Measurements from ENCODE around the gene SMARCD3. TPM values are rescaled to one million over a fixed set of nuclear protein-coding genes. Genes with fewer than 3 reads are reported as not detected.

SMARCD3 gene
- total and polyA plus RNA-seq, 9 of the 15 experiments (the other 6 are each of a cell fraction or from before 2014, with no cell fraction given), result 0.43 to 3.6 (median 2.6) TPM

GRCh38 chr7:151290355-151290760 lies 41.9 kb upstream of the SMARCD3 start:
- no peak for DNase-seq (ENCODE audit: extremely low read depth in 1 of 4, low spot score in 3 of 4)
- no peak overlapping the region for H3K4me3 ChIP-seq
- no peaks in the 10 kb centered on the region for H3K36me3 ChIP-seq (ENCODE audit: control insufficient read depth, insufficient read depth, low read length)
- 3% methylated on average over 4 of the region's 4 CpGs for WGBS (ENCODE audit: insufficient coverage, low coverage, missing lambda C conversion rate)
- peak; percentile 59 for ATAC-seq
- no TSS peak for BruUV-seq (replicated peaks)
- H3K9me3 ChIP-seq (replicated peaks; ENCODE audit: control insufficient read depth, insufficient read depth, low read depth, low read length), result peaks cover 3% of the 10 kb centered on the region
- in situ Hi-C loops (cut with MboI) (no loop called here), intact Hi-C loops (cut with micrococcal nuclease) (no loop called here)
- no peak for FAIRE-seq
- CTCF ChIA-PET (ENCODE audit: low intra/inter-chr PET ratio), result interaction anchor here (0.6 kb wide), 1 partner anchor 118 kb away, joined by 3 read pairs; no protein-coding TSS in a partner anchor
- POLR2A ChIA-PET, result no interaction called here
- H3K4me1 ChIP-seq (replicated peaks in 1 of 2; ENCODE audit: control insufficient read depth in 2 of 2, insufficient read depth in 2 of 2, low read length in 2 of 2), result no peaks in the 10 kb centered on the region
- no peaks in the 10 kb centered on the region for H4K20me1 ChIP-seq (replicated peaks; ENCODE audit: control insufficient read depth, insufficient read depth, low read length)
- H3K79me2 ChIP-seq (ENCODE audit: control insufficient read depth, insufficient read depth, low read length), result no peaks in the 10 kb centered on the region
- H3K4me2 ChIP-seq (ENCODE audit: insufficient read depth, low read length), result no peak overlapping the region
- no peak overlapping the region for H3K27ac ChIP-seq (ENCODE audit: extremely low read depth, low read depth, low read length)
- no peaks in the 10 kb centered on the region for H3K9me1 ChIP-seq (ENCODE audit: control insufficient read depth, insufficient read depth, low read length)
- no peak overlapping the region for H3K9ac ChIP-seq (ENCODE audit: insufficient read depth in 1 of 2, low read depth in 2 of 2, low read length in 2 of 2)
- H2AFZ ChIP-seq (ENCODE audit: low read depth, low read length), result no peak overlapping the region
- H3K27me3 ChIP-seq (ENCODE audit: control insufficient read depth in 2 of 2, insufficient read depth in 2 of 2, low read length in 2 of 2), result peaks cover 36% of the 10 kb centered on the region in 2 experiments
- TF ChIP-seq CTBP1 (IDR thresholded peaks at IDR 0.05; ENCODE audit: borderline replicate concordance) (peak; percentile 44; the same call in 1 of the 2 replicates), ZFP91 (CRISPR knock-in tag; IDR thresholded peaks at IDR 0.05) (no peak), CEBPG (CRISPR knock-in tag; IDR thresholded peaks at IDR 0.05) (peak; percentile 32; the same call in 1 of the 2 replicates), CEBPG (tag; conservative IDR thresholded peaks at IDR 0.05 in 1 of 2, IDR thresholded peaks at IDR 0.05 in 1 of 2) (peak in 1 of 2 experiments; percentile 71; a peak in 2 of 4 replicates), ZNF740 (CRISPR knock-in tag; IDR thresholded peaks at IDR 0.05) (no peak), ZNF740 (tag; IDR thresholded peaks at IDR 0.05) (no peak), CTCF (IDR thresholded peaks at IDR 0.05 in 2 of 3, conservative IDR thresholded peaks at IDR 0.05 in 1 of 3; ENCODE audit: insufficient read depth in 2 of 3, low read depth in 1 of 3, low read length in 3 of 3) (no peak), FOXA1 (IDR thresholded peaks at IDR 0.05; ENCODE audit: borderline replicate concordance) (no peak), TRIM24 (IDR thresholded peaks at IDR 0.05) (peak; percentile 57 to 72; a peak in 2 of 4 replicates), ZNF316 (IDR thresholded peaks at IDR 0.05) (no peak), ZBTB2 (IDR thresholded peaks at IDR 0.05) (peak; percentile 35; the same call in 1 of the 2 replicates), E2F3 (CRISPR knock-in tag; IDR thresholded peaks at IDR 0.05) (no peak), ZNF512 (tag; IDR thresholded peaks at IDR 0.05) (peak; percentile 96)

Data from K562 (cell line).